Measurements from ENCODE around the gene LAT.
"Not testable (repeated sequence)": the region's sequence is repeated elsewhere in the genome, so short reads cannot be mapped to it uniquely, and the experiment has no call there.

- TF ChIP-seq, protein P1, sequence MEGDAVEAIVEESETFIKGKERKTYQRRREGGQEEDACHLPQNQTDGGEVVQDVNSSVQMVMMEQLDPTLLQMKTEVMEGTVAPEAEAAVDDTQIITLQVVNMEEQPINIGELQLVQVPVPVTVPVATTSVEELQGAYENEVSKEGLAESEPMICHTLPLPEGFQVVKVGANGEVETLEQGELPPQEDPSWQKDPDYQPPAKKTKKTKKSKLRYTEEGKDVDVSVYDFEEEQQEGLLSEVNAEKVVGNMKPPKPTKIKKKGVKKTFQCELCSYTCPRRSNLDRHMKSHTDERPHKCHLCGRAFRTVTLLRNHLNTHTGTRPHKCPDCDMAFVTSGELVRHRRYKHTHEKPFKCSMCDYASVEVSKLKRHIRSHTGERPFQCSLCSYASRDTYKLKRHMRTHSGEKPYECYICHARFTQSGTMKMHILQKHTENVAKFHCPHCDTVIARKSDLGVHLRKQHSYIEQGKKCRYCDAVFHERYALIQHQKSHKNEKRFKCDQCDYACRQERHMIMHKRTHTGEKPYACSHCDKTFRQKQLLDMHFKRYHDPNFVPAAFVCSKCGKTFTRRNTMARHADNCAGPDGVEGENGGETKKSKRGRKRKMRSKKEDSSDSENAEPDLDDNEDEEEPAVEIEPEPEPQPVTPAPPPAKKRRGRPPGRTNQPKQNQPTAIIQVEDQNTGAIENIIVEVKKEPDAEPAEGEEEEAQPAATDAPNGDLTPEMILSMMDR (IDR thresholded peaks at IDR 0.05), result not testable (repeated sequence)
- TF ChIP-seq POLR2A, EP300, POLR2AphosphoS5 (IDR thresholded peaks at IDR 0.05): not testable (repeated sequence)
These were observed 4.5 kb upstream of the LAT start for GRCh38 chr16:28980330-28980729.
